Osteocyte (in vitro differentiated cells): Measurements from ENCODE around the gene HOXB13. TPM values are rescaled to one million over a fixed set of nuclear protein-coding genes. Genes with fewer than 3 reads are reported as not detected.
A peak's percentile ranks its signal among the peaks of the same experiment; 100 is the strongest.

Experiments used
- DNase-seq: peaks from one replicate; pipeline ENCODE4 v3.0.0; 2021; ENCODE audit warnings: mixed read lengths; ENCODE audit not compliant: unreplicated experiment; ENCODE audit errors: extremely low spot score
- H3K27ac Mint-ChIP-seq: one replicate; pipeline ENCODE4 v1.8.0; 2021; ENCODE audit warnings: mild to moderate bottlenecking, mixed read lengths; ENCODE audit not compliant: unreplicated experiment
- H3K27me3 Mint-ChIP-seq: one replicate; pipeline ENCODE4 v1.8.0; 2021; ENCODE audit warnings: mixed read lengths; ENCODE audit not compliant: unreplicated experiment
- H3K36me3 Mint-ChIP-seq: one replicate; pipeline ENCODE4 v1.8.0; 2021; ENCODE audit warnings: mixed read lengths; ENCODE audit not compliant: unreplicated experiment
- H3K4me1 Mint-ChIP-seq: one replicate; pipeline ENCODE4 v1.8.0; 2021; ENCODE audit warnings: mixed read lengths; ENCODE audit not compliant: unreplicated experiment
- H3K4me3 Mint-ChIP-seq: one replicate; pipeline ENCODE4 v1.8.0; 2021; ENCODE audit warnings: mild to moderate bottlenecking, moderate library complexity, mixed read lengths; ENCODE audit not compliant: unreplicated experiment
- H3K9me3 Mint-ChIP-seq: one replicate; pipeline ENCODE4 v1.8.0; 2021; ENCODE audit warnings: mixed read lengths; ENCODE audit not compliant: unreplicated experiment
- total RNA-seq: library from RNA; stranded (reverse); gene quantifications from 2 replicates; pipeline ENCODE4 v1.2.1, GENCODE V29; 2021
- TF ChIP-seq, protein P1 (sequence below): fragments of 200-600 bp; sonication (generic); IDR thresholded peaks from 2 replicates; pipeline ENCODE4 v1.5.0; 2021; ENCODE audit warnings: antibody characterized with exemption, mild to moderate bottlenecking, moderate library complexity

HOXB13 gene
- total RNA-seq, 1 donor from 2014 or later = not detected

DNA sequence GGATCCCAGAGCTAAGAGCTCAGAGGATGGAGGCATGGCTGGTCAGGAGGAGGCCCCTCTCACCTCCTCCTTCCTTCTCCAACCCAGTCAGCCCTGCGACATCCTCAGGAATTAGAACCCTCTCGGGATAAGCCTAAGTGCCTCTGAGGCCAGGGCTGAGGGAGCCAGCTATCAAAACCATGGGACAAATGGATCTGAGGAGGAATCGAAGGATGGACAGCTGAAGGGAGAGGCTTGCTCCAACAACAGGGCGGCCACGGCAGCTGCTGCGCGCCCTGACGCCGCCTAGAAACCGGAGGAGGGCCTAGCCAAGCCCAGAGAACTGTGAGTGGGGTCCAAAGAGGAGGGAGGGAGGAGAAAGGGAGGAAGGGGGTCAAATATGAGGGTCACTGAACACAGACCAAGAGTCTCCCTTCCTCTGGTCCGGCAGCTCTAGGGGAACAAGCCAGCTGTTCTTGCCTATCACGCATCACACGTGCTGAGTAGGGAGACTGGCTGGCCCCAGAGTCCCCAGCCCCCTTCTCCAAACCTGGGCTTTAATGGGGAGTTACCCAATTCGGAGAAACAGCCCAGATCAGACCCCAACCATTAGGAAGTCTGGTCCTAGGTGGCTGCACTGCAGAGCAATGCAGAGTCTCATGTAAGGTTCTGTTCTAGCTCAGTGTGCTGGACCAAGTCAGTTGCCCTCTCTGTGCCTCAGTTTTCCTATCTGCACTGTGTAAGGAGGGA is 5.9 kb upstream of the HOXB13 start:
- Mint-ChIP-seq H3K4me1 (peaks cover 12% of the 10 kb centered on the region), H3K27ac (no peak overlapping the region), H3K36me3 (peaks cover 3% of the 10 kb centered on the region), H3K9me3 (no peaks in the 10 kb centered on the region), H3K4me3 (no peak overlapping the region), H3K27me3 (peaks cover 96% of the 10 kb centered on the region)
- TF ChIP-seq, protein P1, sequence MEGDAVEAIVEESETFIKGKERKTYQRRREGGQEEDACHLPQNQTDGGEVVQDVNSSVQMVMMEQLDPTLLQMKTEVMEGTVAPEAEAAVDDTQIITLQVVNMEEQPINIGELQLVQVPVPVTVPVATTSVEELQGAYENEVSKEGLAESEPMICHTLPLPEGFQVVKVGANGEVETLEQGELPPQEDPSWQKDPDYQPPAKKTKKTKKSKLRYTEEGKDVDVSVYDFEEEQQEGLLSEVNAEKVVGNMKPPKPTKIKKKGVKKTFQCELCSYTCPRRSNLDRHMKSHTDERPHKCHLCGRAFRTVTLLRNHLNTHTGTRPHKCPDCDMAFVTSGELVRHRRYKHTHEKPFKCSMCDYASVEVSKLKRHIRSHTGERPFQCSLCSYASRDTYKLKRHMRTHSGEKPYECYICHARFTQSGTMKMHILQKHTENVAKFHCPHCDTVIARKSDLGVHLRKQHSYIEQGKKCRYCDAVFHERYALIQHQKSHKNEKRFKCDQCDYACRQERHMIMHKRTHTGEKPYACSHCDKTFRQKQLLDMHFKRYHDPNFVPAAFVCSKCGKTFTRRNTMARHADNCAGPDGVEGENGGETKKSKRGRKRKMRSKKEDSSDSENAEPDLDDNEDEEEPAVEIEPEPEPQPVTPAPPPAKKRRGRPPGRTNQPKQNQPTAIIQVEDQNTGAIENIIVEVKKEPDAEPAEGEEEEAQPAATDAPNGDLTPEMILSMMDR = no peak
- DNase-seq = no peak

DNA sequence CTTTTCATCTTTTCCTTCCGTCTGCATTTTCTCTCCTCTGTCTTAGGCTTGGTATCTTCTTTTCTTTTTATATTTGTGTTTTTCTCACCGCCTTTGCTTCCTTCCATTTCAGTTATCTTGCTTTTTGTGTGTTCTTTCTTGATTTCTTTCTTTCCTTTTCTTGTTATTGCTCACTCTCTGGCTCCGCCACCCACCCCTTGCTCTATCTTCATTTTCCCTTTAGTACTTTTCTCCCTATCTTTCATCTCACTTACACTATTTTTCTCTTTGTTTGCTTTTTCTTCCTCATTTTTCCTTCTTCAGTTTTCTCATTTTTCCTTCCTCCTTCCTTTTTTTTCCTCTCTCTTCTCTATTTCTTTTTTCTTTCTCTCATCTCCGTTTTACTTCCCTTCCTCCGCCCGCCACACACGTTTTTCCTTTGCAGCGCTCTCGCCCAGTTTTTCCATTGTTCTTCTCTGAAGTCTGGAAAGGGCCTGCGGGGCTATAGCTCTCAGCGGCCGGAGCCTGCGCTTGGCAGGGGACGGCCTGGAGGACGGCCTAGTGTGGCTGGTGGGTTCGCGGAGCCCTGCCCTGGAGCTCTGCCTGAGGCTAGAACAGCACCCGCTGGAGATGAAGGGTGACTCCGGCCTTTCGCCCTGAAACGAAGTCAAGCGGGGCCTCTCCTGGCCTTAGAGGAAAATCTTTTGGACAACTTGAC is 5.2 kb upstream of the HOXB13 start:
- Mint-ChIP-seq H3K27ac (no peak overlapping the region), H3K4me3 (peak overlapping the region; percentile 52), H3K9me3 (no peaks in the 10 kb centered on the region), H3K27me3 (peaks cover 97% of the 10 kb centered on the region), H3K4me1 (peaks cover 15% of the 10 kb centered on the region), H3K36me3 (peaks cover 3% of the 10 kb centered on the region)
- TF ChIP-seq, protein P1 = no peak
- DNase-seq = no peak

DNA sequence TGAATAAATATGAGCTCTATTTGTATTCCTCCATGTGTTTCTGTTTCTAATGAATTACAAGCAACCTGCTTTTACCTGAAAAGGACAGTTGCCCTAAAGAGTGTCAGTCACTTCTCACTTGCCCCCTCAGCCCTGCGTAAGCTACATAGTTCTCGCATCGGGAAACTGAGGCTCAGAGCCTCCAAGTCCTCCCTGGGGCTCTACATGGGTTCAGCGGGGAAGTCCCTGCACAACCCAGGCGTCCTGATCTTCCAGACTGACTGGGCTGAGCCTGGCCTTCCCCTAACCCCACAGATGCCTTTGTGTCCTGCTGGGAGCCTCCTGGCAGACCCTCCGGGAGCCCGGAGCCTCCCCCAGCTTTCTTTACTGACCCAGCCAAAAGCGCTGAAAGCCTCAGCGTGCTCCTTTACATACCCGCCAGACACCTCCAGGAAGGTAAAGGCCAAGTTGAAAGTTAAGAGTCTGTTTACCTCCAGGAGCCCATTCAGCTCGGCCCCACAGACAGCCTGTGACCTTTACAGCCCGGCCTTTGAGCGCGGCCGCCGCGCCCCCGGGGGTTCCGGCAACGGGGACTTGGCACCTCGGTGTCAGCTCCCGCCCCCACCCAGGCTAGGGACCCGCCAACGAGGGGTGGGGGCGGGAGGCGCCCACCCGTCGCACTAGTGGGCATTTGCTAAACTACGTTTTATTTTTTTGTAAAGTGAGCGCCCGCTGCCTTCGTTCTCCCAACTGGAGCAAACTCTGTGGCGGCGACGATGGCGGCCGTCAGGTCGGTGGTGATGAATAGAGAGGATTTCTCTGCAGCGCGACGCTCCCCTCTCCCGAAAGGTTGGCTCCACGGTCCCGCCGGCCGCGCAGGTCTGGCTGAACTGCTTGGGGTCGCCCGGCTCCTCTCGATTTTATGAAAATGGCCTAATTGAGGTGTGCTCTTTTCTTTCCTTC is 4.4 kb upstream of the HOXB13 start:
- peaks cover 96% of the 10 kb centered on the region for H3K27me3 Mint-ChIP-seq
- H3K27ac Mint-ChIP-seq = no peak overlapping the region
- no peaks in the 10 kb centered on the region for H3K9me3 Mint-ChIP-seq
- H3K36me3 Mint-ChIP-seq = peaks cover 3% of the 10 kb centered on the region
- DNase-seq = no peak
- peak overlapping the region; percentile 52 for H3K4me3 Mint-ChIP-seq
- TF ChIP-seq, protein P1 = no peak
- peaks cover 20% of the 10 kb centered on the region for H3K4me1 Mint-ChIP-seq

DNA sequence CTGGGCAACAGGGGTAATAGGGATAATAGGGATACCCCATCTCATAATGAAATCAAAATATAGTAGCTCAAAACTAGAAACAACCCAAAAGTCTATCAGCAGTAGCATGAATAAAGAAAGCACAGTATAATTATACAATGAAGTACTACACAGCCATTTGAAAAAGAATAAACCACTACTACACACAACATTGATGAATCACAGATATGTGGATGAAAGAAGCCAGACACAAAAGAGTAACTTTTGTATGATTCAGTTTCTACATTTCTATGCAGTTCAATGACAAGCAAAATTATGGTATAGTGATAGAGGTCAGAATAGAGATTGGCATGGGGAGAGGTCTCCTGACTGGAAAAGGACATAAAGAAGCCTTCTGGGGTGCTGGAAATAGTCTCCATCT is 2.8 kb upstream of the HOXB13 start:
- Mint-ChIP-seq H3K27me3 (peaks cover 96% of the 10 kb centered on the region), H3K4me1 (peaks cover 20% of the 10 kb centered on the region), H3K9me3 (no peaks in the 10 kb centered on the region), H3K4me3 (no peak overlapping the region), H3K36me3 (peaks cover 3% of the 10 kb centered on the region), H3K27ac (no peak overlapping the region)
- TF ChIP-seq, protein P1 = no peak
- DNase-seq = no peak
